GM18951 (cell line): ENCODE results near the gene HIPK2.
A peak's percentile ranks its signal among the peaks of the same experiment; 100 is the strongest.

ENCODE experiments used
- POLR2A ChIP-seq: IDR thresholded peaks from 4 replicates; pipeline ENCODE4 v1.6.1; 2011; ENCODE audit warnings: mild to moderate bottlenecking; ENCODE audit not compliant: insufficient read length, insufficient read depth; ENCODE audit errors: extremely low read depth
- in situ Hi-C: fragments of 300-500 bp; cut with MboI; formaldehyde crosslinking; loops from one replicate; pipeline ENCODE4 v1.12.0; 2022; ENCODE audit warnings: low sequenced_read_pairs, mixed read lengths, inconsistent platforms; ENCODE audit not compliant: unreplicated experiment

Gene HIPK2

GRCh38 chr7:139692723-139693122 lies 85.1 kb downstream of the HIPK2 start:
- TF ChIP-seq POLR2A: no peak
- in situ Hi-C loops: no loop called here

GRCh38 chr7:139691253-139691781 lies 86.5 kb downstream of the HIPK2 start:
- in situ Hi-C loops: no loop called here
- no peak for TF ChIP-seq POLR2A

DNA sequence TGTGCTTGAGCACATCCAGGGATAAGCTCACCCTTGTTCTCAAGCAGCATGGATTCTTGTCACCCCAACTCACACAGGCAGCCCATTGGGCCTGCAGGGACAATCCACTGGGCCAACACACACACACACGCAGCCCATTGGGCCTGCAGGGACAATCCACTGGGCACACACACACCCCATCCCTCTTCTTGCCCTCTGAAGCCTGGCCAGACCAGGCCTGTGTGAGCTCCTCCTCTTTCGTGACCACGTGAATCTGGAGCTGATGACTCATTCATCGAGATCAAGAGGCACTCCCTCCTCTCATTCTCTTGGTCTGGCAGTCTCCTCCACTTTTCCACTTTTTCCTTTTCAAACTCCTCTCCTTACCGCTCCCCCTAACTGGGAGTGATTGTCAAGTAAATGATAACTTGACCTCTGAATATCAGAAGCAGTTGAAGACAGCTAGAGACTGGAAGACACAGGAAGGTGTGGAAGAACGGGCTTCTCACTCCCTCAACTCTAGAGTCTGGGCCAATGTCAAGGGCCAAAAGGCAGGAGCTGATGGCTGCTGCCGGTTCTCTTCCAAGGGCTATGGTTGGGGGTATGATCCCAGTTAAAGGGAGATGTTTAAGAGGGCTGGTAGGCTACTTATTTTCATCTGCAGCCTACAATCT lies 89.7 kb downstream of the HIPK2 start:
- in situ Hi-C loops: no loop called here
- TF ChIP-seq POLR2A: no peak

DNA sequence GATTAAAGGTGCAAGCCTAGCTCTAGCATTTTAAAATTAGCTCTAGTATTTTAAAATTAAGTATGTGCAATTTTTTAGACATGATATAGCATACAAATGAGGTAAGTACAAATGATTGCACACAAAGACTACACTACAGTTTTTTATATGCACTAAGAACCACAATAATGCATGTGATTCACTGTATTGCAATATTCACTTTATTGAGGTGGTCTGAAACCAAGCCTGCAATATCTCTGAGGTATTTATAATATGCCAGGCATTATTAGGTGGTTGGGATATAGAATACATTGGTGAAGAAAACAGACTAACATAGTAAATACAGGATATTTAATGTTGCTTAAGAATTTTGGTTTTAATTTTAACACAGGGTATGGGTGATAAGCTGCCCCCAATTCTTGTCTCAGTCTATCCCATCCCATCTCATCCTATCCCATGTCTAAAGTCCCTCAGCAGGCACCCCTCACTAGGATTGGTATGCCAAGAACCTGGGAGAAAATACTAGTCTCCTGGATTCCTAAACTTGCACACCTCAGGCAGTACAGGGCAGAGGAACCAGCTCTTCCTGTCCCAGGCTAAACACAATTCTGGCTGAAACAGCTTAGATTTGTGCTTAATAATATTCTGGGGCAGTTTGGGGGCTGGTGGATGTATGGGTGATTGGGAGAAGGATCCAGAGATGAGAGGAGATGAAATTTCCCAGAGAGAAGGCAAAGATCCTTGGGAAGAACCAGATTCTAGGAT lies 90.4 kb downstream of the HIPK2 start:
- TF ChIP-seq POLR2A: no peak
- in situ Hi-C loops: no loop called here

- in situ Hi-C loops: no loop called here
- no peak for TF ChIP-seq POLR2A
These were observed 94.5 kb downstream of the HIPK2 start for GRCh38 chr7:139683137-139683921.

- in situ Hi-C loops: no loop called here
- peak; percentile 8 for TF ChIP-seq POLR2A
These were observed 95.4 kb downstream of the HIPK2 start for GRCh38 chr7:139682136-139683013.

DNA sequence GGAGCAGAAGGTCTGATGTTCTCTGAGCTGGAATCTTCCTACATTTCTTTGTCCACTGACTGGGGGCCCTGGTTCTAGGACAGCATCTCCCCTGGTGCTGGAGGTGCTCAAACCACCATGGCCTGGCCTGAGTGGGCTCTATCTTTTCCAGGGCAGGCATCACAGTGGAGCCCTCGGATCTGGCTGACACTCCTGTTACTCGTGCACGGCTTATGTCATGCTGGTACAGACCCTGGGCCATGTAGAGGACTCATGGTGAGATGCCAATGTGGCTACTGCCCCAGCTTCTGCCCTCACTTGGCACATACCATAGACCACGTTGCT lies 96.0 kb downstream of the HIPK2 start:
- no peak for TF ChIP-seq POLR2A
- in situ Hi-C loops: no loop called here

GRCh38 chr7:139681463-139681755 lies 96.4 kb downstream of the HIPK2 start:
- no peak for TF ChIP-seq POLR2A
- in situ Hi-C loops: no loop called here

GRCh38 chr7:139680676-139681462 lies 96.9 kb downstream of the HIPK2 start:
- no peak for TF ChIP-seq POLR2A
- in situ Hi-C loops: no loop called here

DNA sequence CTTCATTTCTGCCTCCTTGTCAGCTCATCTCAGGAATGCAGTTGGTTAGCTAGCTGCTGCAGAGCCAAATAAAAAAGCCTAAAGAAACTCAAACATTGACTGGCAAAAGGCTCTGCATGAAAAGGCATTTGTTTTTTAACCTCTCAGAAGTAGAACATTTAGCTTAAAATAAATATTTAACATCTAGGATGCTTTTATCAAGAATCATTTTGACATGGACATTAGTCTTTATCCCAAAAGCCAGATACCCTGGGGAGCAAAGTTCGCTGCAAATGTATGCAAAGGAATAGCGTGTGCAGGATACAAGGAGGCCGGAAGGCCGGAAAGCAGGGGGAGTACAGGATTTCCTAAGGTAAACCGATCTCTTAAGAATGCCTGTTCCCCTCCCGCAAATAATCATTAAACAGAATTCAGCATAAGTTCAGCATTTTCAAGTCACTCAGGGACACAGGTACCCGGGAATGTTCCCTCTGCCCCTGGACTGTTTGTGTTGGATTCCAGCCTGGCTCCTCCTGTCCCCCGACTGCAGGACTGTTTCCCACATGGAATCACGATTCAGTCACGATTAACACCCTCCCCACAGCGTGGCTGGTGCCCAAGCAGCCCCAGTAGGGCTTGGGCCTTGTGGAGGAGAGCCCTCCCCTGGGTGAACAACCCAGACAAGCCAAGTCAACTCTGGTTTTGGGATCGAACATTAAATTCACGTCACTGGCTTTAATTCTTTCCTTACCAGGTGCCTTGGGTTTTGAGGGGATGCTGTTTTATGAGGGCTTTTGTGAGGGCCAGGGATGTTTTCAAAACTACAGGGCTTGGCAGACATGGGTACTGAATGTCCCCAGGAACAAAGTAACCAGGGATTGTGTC lies 97.8 kb downstream of the HIPK2 start:
- in situ Hi-C loops: no loop called here
- TF ChIP-seq POLR2A: no peak

DNA sequence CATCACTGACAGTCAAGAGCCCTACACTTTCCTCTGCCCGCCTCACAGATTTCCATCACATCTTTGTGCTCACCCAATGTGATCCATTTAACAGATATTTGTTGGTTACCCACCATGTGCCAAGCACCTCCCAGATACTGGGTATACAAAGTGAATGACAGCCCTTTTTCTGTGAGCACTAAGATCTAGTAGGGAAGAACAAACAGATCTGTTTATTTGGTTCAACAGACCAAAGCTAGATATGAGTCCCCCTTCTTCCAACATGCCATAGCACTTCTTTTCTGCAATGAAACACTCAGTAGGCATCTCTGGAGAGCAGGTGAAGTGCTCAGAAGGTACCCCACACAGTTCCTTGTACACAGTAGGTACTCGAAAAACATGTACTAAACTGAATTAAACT lies 101.4 kb downstream of the HIPK2 start:
- TF ChIP-seq POLR2A: no peak
- in situ Hi-C loops: no loop called here
